Liver (tissue), 9 donors: Measurements from ENCODE around the gene ASPHD2. TPM values are rescaled to one million over a fixed set of nuclear protein-coding genes. Genes with fewer than 3 reads are reported as not detected.

Experiments
- DNase-seq: peaks from one replicate; pipeline ENCODE4 v3.0.0-alpha.2; 2017; ENCODE audit warnings: low spot score
- H3K27ac ChIP-seq, 2 donors: one replicate each; pipeline ENCODE4 v1.7.0; 2013; ENCODE audit warnings: inconsistent platforms in 2 of 2, low read length in 2 of 2, control low read depth in 1 of 2, low read depth in 1 of 2, mild to moderate bottlenecking in 1 of 2
- H3K27me3 ChIP-seq, 4 donors: one replicate each; pipeline versions ENCODE4 v1.6.1 to v1.7.0; 2013; ENCODE audit warnings: low read length in 3 of 4, inconsistent platforms in 1 of 4, mild to moderate bottlenecking in 1 of 4, moderate library complexity in 1 of 4; ENCODE audit not compliant: control insufficient read depth in 4 of 4, insufficient read depth in 4 of 4
- H3K36me3 ChIP-seq, 4 donors: one replicate each; pipeline versions ENCODE4 v1.6.1 to v1.7.0; 2013; ENCODE audit warnings: low read length in 3 of 4, mild to moderate bottlenecking in 3 of 4, low read depth in 1 of 4, moderate library complexity in 1 of 4; ENCODE audit not compliant: control insufficient read depth in 4 of 4, insufficient read depth in 3 of 4
- H3K4me1 ChIP-seq, 4 donors: one replicate each; pipeline versions ENCODE4 v1.6.1 to v1.7.0; 2013; ENCODE audit warnings: low read length in 3 of 4, mild to moderate bottlenecking in 3 of 4, moderate library complexity in 1 of 4; ENCODE audit not compliant: control insufficient read depth in 4 of 4, insufficient read depth in 4 of 4
- H3K4me3 ChIP-seq, 3 donors: one replicate each; pipeline versions ENCODE4 v1.6.1 to v1.7.0; 2013; ENCODE audit warnings: low read length in 3 of 3, control low read depth in 1 of 3, low read depth in 1 of 3, mild to moderate bottlenecking in 1 of 3
- H3K9ac ChIP-seq, 2 donors: one replicate each; pipeline ENCODE4 v1.7.0; 2013; ENCODE audit warnings: low read length in 2 of 2, mild to moderate bottlenecking in 2 of 2, moderate library complexity in 2 of 2, control low read depth in 1 of 2, low read depth in 1 of 2
- H3K9me3 ChIP-seq, 4 donors: one replicate each; pipeline versions ENCODE4 v1.6.1 to v1.7.0; 2013; ENCODE audit warnings: low read length in 3 of 4; ENCODE audit not compliant: control insufficient read depth in 4 of 4
- CTCF ChIP-seq: fragments of 150-350 bp; IDR thresholded peaks from 2 replicates; pipeline ENCODE4 v1.5.1; 2017; ENCODE audit warnings: improper control_type of control experiment, low read depth, low read length; ENCODE audit not compliant: missing input control
- EGR1 ChIP-seq, 2 donors: IDR thresholded peaks; 2 replicates each; pipeline ENCODE4 v1.6.1; 2016 to 2018; ENCODE audit warnings: antibody characterized with exemption in 2 of 2, low read depth in 2 of 2
- FOXA1 ChIP-seq: IDR thresholded peaks from 2 replicates; pipeline ENCODE4 v1.6.1; 2016; ENCODE audit warnings: antibody characterized with exemption
- FOXA2 ChIP-seq: IDR thresholded peaks from 2 replicates; pipeline ENCODE4 v1.6.1; 2016; ENCODE audit warnings: antibody characterized with exemption
- GABPA ChIP-seq, 2 donors: IDR thresholded peaks in 1 of 2; conservative IDR thresholded peaks in 1 of 2; 2 replicates each; pipeline ENCODE4 v1.6.1; 2016; ENCODE audit warnings: antibody characterized with exemption in 2 of 2, mild to moderate bottlenecking in 1 of 2, moderate library complexity in 1 of 2
- HNF4A ChIP-seq, 2 donors: conservative IDR thresholded peaks; 2 replicates each; pipeline ENCODE4 v1.6.1; 2016; ENCODE audit warnings: antibody characterized with exemption in 2 of 2, mild to moderate bottlenecking in 2 of 2
- HNF4G ChIP-seq: IDR thresholded peaks from 2 replicates; pipeline ENCODE4 v1.6.1; 2016; ENCODE audit warnings: antibody characterized with exemption
- JUND ChIP-seq, 2 donors: IDR thresholded peaks; 2 replicates each; pipeline ENCODE4 v1.6.1; 2016; ENCODE audit warnings: antibody characterized with exemption in 2 of 2
- NR2F2 ChIP-seq: IDR thresholded peaks from 2 replicates; pipeline ENCODE4 v1.6.1; 2016; ENCODE audit warnings: antibody characterized with exemption
- RXRA ChIP-seq, 2 donors: IDR thresholded peaks; 2 replicates each; pipeline ENCODE4 v1.6.1; 2017 to 2018; ENCODE audit warnings: antibody characterized with exemption in 2 of 2, mild to moderate bottlenecking in 1 of 2
- ZBTB33 ChIP-seq: IDR thresholded peaks from 2 replicates; pipeline ENCODE4 v1.6.1; 2016; ENCODE audit warnings: antibody characterized with exemption
- WGBS: extraction: QIAGEN DNeasy Blood & Tissue Kit; methylation state at CpG from one replicate; pipeline ENCODE4 v1.1.7; 2013; 5-methylcytosine and 5-hydroxymethylcytosine counted together
- polyA plus RNA-seq, 2 donors: library from polyadenylated mRNA; stranded (reverse) in 1 of 2; unstranded in 1 of 2; fragments of 200-250 nt in 1 of 2; fragments of >200 nt in 1 of 2; fragmentation: Nextera tagmentation in 1 of 2; extraction: Ambion mirVana in 1 of 2; gene quantifications; one replicate each; pipeline versions ENCODE4 v1.2.1 to v1.2.3, GENCODE V29; 2013 to 2015
- total RNA-seq, 2 donors: library from RNA; depleted of rRNA; stranded (reverse); fragments of >200 nt; gene quantifications; one replicate each; pipeline ENCODE4 v1.2.3, GENCODE V29; 2014
- TF ChIP-seq, protein P1 (sequence below): IDR thresholded peaks from 2 replicates; pipeline ENCODE4 v1.6.1; 2016; ENCODE audit warnings: antibody characterized with exemption, mild to moderate bottlenecking
- TF ChIP-seq, protein P2 (sequence below): IDR thresholded peaks from 2 replicates; pipeline ENCODE4 v1.6.1; 2016; ENCODE audit warnings: antibody characterized with exemption
- TF ChIP-seq, protein P3 (sequence below): IDR thresholded peaks from 2 replicates; pipeline ENCODE4 v1.6.1; 2016; ENCODE audit warnings: antibody characterized with exemption
- donor health status: healthy.
- donor health status: healthy.
- donor health status: healthy.
- donor health status: healthy.
- donor health status: healthy.

The ASPHD2 gene
- total and polyA plus RNA-seq, 4 donors, result 0.12 to 0.47 (median 0.18) TPM

DNA sequence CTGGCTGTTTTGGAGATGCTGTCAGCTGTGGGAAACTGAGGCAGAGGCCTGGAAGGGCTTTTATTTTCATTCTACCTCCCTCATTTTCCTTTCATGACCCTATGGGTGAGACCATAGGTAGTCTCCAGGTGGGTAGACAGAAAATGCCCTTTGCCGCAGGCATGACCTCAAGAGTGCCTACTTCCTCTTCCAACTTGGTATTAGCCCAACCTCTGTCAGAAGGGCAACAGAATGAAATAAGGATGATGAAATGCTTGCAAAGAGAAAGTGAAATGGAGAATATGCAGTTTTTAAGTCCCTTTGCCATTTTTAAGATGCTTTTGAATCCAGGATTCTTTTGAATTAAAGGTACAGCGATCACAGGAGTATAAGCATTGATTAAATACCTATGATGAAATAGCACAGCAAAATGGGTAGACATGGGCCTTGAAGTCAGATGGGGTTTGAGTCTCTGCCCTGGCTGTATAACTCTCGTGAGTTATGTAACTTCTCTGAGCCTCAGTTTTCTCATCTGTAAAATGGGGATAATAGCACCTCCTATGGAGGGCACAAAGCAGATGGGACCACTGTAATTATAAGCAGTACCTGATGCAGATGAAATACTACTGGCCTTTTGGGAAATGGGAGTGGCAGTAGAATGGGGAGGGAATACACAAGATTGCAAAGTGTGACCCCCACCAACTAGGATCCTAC is 3.7 kb downstream of the ASPHD2 start (continued):
- TF ChIP-seq, protein P1, sequence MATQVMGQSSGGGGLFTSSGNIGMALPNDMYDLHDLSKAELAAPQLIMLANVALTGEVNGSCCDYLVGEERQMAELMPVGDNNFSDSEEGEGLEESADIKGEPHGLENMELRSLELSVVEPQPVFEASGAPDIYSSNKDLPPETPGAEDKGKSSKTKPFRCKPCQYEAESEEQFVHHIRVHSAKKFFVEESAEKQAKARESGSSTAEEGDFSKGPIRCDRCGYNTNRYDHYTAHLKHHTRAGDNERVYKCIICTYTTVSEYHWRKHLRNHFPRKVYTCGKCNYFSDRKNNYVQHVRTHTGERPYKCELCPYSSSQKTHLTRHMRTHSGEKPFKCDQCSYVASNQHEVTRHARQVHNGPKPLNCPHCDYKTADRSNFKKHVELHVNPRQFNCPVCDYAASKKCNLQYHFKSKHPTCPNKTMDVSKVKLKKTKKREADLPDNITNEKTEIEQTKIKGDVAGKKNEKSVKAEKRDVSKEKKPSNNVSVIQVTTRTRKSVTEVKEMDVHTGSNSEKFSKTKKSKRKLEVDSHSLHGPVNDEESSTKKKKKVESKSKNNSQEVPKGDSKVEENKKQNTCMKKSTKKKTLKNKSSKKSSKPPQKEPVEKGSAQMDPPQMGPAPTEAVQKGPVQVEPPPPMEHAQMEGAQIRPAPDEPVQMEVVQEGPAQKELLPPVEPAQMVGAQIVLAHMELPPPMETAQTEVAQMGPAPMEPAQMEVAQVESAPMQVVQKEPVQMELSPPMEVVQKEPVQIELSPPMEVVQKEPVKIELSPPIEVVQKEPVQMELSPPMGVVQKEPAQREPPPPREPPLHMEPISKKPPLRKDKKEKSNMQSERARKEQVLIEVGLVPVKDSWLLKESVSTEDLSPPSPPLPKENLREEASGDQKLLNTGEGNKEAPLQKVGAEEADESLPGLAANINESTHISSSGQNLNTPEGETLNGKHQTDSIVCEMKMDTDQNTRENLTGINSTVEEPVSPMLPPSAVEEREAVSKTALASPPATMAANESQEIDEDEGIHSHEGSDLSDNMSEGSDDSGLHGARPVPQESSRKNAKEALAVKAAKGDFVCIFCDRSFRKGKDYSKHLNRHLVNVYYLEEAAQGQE, result no peak
- no peak for TF ChIP-seq HNF4G
- no peak for TF ChIP-seq HNF4A (conservative IDR thresholded peaks at IDR 0.05)
- no peak for TF ChIP-seq RXRA (IDR thresholded peaks at IDR 0.05)
- TF ChIP-seq, protein P2, sequence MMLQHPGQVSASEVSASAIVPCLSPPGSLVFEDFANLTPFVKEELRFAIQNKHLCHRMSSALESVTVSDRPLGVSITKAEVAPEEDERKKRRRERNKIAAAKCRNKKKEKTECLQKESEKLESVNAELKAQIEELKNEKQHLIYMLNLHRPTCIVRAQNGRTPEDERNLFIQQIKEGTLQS, result no peak
- no peak for TF ChIP-seq JUND (IDR thresholded peaks at IDR 0.05)
- TF ChIP-seq ZBTB33, result no peak

GRCh38 chr22:26433805-26434204 is 4.7 kb downstream of the ASPHD2 start:
- Histone ChIP-seq H3K27me3 (peaks cover 0 to 7% (median 1%) of the 10 kb centered on the region in 4 donors), H3K36me3 (no peaks in the 10 kb centered on the region), H3K9me3 (no peaks in the 10 kb centered on the region), H3K4me3 (no peak overlapping the region), H3K4me1 (peaks cover 0 to 2% (median under 1%) of the 10 kb centered on the region in 4 donors), H3K27ac (no peak overlapping the region), H3K9ac (no peak overlapping the region)
- WGBS, result 91% methylated on average over 25 of the region's 25 CpGs
- no peak for DNase-seq
- TF ChIP-seq GABPA (IDR thresholded peaks at IDR 0.05 in 1 of 2, conservative IDR thresholded peaks at IDR 0.05 in 1 of 2) (no peak), EGR1 (IDR thresholded peaks at IDR 0.05; ENCODE audit: low read depth in 2 of 2) (no peak), RXRA (IDR thresholded peaks at IDR 0.05) (no peak), HNF4G (no peak)

DNA sequence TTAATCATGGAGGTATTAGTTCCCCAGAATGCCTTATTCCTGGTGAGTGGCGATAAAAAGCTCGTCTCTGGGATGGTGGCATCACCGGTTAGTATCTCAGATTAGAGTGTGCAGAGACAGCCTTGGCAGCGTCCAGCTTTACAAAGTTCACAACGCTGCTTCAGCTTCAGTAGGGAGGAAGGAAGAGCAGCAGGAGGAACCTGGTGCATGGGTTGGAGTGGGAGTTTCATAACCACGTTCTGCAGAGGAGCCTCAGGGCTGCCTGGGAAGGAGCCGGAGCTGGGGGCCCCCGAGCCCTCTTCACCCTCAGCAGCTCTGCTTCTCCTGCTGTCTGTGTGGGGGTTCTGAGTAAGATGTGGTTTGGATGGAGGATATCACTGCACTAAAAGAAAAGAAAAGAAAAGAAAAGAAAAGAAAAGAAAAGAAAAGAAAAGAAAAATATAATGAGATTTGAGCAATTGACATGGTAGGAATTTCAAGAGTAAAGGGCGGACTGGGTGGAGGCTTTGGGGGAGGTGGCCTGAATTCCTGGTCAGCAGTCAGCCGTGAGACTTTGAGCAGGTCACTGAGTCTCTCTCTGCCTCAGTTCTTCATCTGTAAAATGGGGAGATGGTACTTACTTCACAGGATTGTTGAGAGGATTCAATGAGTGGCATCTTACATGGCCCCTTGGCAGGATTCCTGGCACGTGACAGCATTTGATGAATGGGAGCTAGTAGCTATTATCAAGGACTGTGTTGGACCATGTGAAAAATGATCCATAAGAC is 6.5 kb downstream of the ASPHD2 start:
- H3K27ac ChIP-seq, result no peak overlapping the region
- H3K4me3 ChIP-seq, result no peak overlapping the region
- DNase-seq, result no peak
- TF ChIP-seq EGR1 (IDR thresholded peaks at IDR 0.05; ENCODE audit: low read depth in 2 of 2) (no peak), JUND (IDR thresholded peaks at IDR 0.05) (no peak), NR2F2 (no peak), FOXA2 (no peak), RXRA (IDR thresholded peaks at IDR 0.05) (no peak), FOXA1 (no peak), HNF4G (no peak), ZBTB33 (no peak), CTCF (no peak)
- TF ChIP-seq, protein P2, result no peak
- TF ChIP-seq, protein P3, sequence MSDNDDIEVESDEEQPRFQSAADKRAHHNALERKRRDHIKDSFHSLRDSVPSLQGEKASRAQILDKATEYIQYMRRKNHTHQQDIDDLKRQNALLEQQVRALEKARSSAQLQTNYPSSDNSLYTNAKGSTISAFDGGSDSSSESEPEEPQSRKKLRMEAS, result no peak

More for the DNA sequence above, 6.5 kb downstream of the ASPHD2 start:
- H3K9ac ChIP-seq, result no peak overlapping the region
- no peaks in the 10 kb centered on the region for H3K4me1 ChIP-seq
- WGBS, result 66% methylated on average over 11 of the region's 11 CpGs
- peaks cover 0 to 7% (median 0%) of the 10 kb centered on the region in 4 donors for H3K27me3 ChIP-seq
- H3K36me3 ChIP-seq, result no peaks in the 10 kb centered on the region
- H3K9me3 ChIP-seq, result no peaks in the 10 kb centered on the region
